ENCODE results near the gene RECK.

The RECK gene

GRCh38 chr9:36029765-36030528 is 6.8 kb upstream of the RECK start:
- H3K9me3 ChIP-seq: no peaks in the 10 kb centered on the region
- no peaks in the 10 kb centered on the region for H3K4me1 ChIP-seq (ENCODE audit: control insufficient read depth in 1 of 2, insufficient read depth in 1 of 2, low read depth in 1 of 2, low read length in 1 of 2)
- TF ChIP-seq CTCF (IDR thresholded peaks at IDR 0.05): no peak
- no peaks in the 10 kb centered on the region for H3K36me3 ChIP-seq
- peaks cover 33% of the 10 kb centered on the region for H3K27me3 ChIP-seq
- no peak overlapping the region for H3K4me3 ChIP-seq (ENCODE audit: low read depth in 1 of 2, low read length in 1 of 2)
- H3K27ac ChIP-seq: no peak overlapping the region

GRCh38 chr9:36030871-36031270 is 5.8 kb upstream of the RECK start:
- no peaks in the 10 kb centered on the region for H3K9me3 ChIP-seq
- no peak overlapping the region for H3K4me3 ChIP-seq (ENCODE audit: low read depth in 1 of 2, low read length in 1 of 2)
- no peaks in the 10 kb centered on the region for H3K36me3 ChIP-seq
- no peak overlapping the region for H3K27ac ChIP-seq
- H3K4me1 ChIP-seq (ENCODE audit: control insufficient read depth in 1 of 2, insufficient read depth in 1 of 2, low read depth in 1 of 2, low read length in 1 of 2): no peaks in the 10 kb centered on the region
- no peak for TF ChIP-seq CTCF (IDR thresholded peaks at IDR 0.05)
- peaks cover 43% of the 10 kb centered on the region for H3K27me3 ChIP-seq

GRCh38 chr9:36031774-36032555 is 4.7 kb upstream of the RECK start:
- peaks cover 0 to 7% of the 10 kb centered on the region in 2 experiments for H3K4me1 ChIP-seq (ENCODE audit: control insufficient read depth in 1 of 2, insufficient read depth in 1 of 2, low read depth in 1 of 2, low read length in 1 of 2)

GRCh38 chr9:36033788-36034187 is 2.9 kb upstream of the RECK start:
- H3K27ac ChIP-seq: no peak overlapping the region
- H3K4me1 ChIP-seq (ENCODE audit: control insufficient read depth in 1 of 2, insufficient read depth in 1 of 2, low read depth in 1 of 2, low read length in 1 of 2): peaks cover 7 to 15% of the 10 kb centered on the region in 2 experiments
- H3K36me3 ChIP-seq: no peaks in the 10 kb centered on the region
- peaks cover 72% of the 10 kb centered on the region for H3K27me3 ChIP-seq
- H3K4me3 ChIP-seq (ENCODE audit: low read depth in 1 of 2, low read length in 1 of 2): no peak overlapping the region
- no peak for TF ChIP-seq CTCF (IDR thresholded peaks at IDR 0.05)
- no peaks in the 10 kb centered on the region for H3K9me3 ChIP-seq

More at GRCh38 chr9:36031774-36032555, 4.7 kb upstream of the RECK start:
- Histone ChIP-seq H3K4me3 (ENCODE audit: low read depth in 1 of 2, low read length in 1 of 2) (no peak overlapping the region), H3K9me3 (no peaks in the 10 kb centered on the region), H3K27ac (no peak overlapping the region), H3K27me3 (peaks cover 54% of the 10 kb centered on the region), H3K36me3 (no peaks in the 10 kb centered on the region)
- no peak for TF ChIP-seq CTCF (IDR thresholded peaks at IDR 0.05)

- no peaks in the 10 kb centered on the region for H3K36me3 ChIP-seq
- TF ChIP-seq CTCF (IDR thresholded peaks at IDR 0.05): no peak
- no peaks in the 10 kb centered on the region for H3K9me3 ChIP-seq
- peaks cover 7 to 15% of the 10 kb centered on the region in 2 experiments for H3K4me1 ChIP-seq (ENCODE audit: control insufficient read depth in 1 of 2, insufficient read depth in 1 of 2, low read depth in 1 of 2, low read length in 1 of 2)
- no peak overlapping the region for H3K4me3 ChIP-seq (ENCODE audit: low read depth in 1 of 2, low read length in 1 of 2)
- H3K27ac ChIP-seq: no peak overlapping the region
- peaks cover 75% of the 10 kb centered on the region for H3K27me3 ChIP-seq
Observed at GRCh38 chr9:36034234-36034633, 2.5 kb upstream of the RECK start.

All from neutrophil (primary cell).